HL-60 (cell line): ENCODE results near the gene DTD1.

Source experiments
- CTCF ChIP-seq: IDR thresholded peaks from one replicate; pipeline ENCODE4 v1.5.1; 2011; ENCODE audit warnings: low read length, control low read depth, inconsistent platforms; ENCODE audit not compliant: insufficient read depth
- REST ChIP-seq: IDR thresholded peaks from 2 replicates; pipeline ENCODE4 v1.6.1; 2012; ENCODE audit warnings: low read depth; ENCODE audit not compliant: insufficient replicate concordance

DNA sequence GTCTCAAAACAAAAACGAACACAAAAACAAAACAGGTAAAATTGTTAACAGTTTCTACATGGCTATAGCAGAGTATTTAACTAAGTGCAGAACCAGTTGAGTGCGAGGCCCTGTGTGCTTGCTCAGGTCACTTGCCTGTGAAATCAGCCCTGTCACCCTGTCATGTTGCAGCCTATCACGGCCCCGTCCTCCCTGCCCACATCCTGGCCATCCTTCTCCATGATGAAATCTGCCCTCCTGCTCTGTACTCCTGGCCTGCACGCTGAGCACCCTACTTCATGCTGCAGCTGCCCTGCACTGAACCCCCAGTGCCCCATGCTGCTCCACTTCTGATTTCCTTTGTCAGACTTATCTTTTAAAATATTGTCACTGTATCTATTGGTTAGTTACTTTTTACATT lies 62.4 kb downstream of the DTD1 start:
- TF ChIP-seq REST = no peak
- no peak for TF ChIP-seq CTCF
